ENCODE data around the gene WHRN. TPM values are rescaled to one million over a fixed set of nuclear protein-coding genes. Genes with fewer than 3 reads are reported as not detected.

WHRN gene
- total and polyA plus RNA-seq, 2 donors (not counting 1 experiment from before 2014, with no cell fraction given), result 19.4 to 95.7 TPM

- 100% methylated on average over 1 of the region's 2 CpGs for WGBS (ENCODE audit: insufficient coverage)
- peaks cover 0 to 27% (median 5%) of the 10 kb centered on the region in 3 donors for H3K9me3 ChIP-seq (ENCODE audit: control extremely low read depth in 1 of 3, control insufficient read depth in 2 of 3, insufficient read depth in 1 of 3, low read length in 2 of 3)
- no peak overlapping the region for H2AFZ ChIP-seq (ENCODE audit: insufficient read depth, low read depth, low read length, poor library complexity, severe bottlenecking)
- TF ChIP-seq, protein P1, sequence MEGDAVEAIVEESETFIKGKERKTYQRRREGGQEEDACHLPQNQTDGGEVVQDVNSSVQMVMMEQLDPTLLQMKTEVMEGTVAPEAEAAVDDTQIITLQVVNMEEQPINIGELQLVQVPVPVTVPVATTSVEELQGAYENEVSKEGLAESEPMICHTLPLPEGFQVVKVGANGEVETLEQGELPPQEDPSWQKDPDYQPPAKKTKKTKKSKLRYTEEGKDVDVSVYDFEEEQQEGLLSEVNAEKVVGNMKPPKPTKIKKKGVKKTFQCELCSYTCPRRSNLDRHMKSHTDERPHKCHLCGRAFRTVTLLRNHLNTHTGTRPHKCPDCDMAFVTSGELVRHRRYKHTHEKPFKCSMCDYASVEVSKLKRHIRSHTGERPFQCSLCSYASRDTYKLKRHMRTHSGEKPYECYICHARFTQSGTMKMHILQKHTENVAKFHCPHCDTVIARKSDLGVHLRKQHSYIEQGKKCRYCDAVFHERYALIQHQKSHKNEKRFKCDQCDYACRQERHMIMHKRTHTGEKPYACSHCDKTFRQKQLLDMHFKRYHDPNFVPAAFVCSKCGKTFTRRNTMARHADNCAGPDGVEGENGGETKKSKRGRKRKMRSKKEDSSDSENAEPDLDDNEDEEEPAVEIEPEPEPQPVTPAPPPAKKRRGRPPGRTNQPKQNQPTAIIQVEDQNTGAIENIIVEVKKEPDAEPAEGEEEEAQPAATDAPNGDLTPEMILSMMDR (IDR thresholded peaks at IDR 0.05), result no peak
- no peak for TF ChIP-seq EZH2 (IDR thresholded peaks at IDR 0.05; ENCODE audit: borderline replicate concordance, insufficient read depth, low read depth, low read length, poor library complexity, severe bottlenecking)
- CTCF ChIA-PET, result interaction anchor here (1.1 to 1.5 kb wide), 2 partner anchors 29 to 62 kb away, joined by 3 read pairs; no protein-coding TSS in a partner anchor
- no peaks in the 10 kb centered on the region for H3K79me2 ChIP-seq (ENCODE audit: control insufficient read depth, insufficient read depth, low read length)
- no peak overlapping the region for H3K4me3 Mint-ChIP-seq
- no peak overlapping the region for H3K4me2 ChIP-seq (replicated peaks; ENCODE audit: low read depth, low read length, poor library complexity, severe bottlenecking)
- H3K4me1 ChIP-seq (ENCODE audit: control insufficient read depth in 2 of 2, insufficient read depth in 2 of 2, low read length in 2 of 2), result peaks cover 0 to 6% of the 10 kb centered on the region in 2 donors
- peaks cover 6% of the 10 kb centered on the region for H3K4me1 Mint-ChIP-seq
- H3K27me3 Mint-ChIP-seq, result no peaks in the 10 kb centered on the region
- intact Hi-C loops (cut with micrococcal nuclease), result no loop called here
- no peak for ATAC-seq (ENCODE audit: low read depth)
- no peak for DNase-seq
- H3K4me3 ChIP-seq (ENCODE audit: control extremely low read depth in 1 of 5, extremely low read depth in 1 of 5, insufficient read depth in 1 of 5, low read depth in 2 of 5, low read length in 4 of 5), result no peak overlapping the region
- H4K20me1 ChIP-seq (ENCODE audit: control insufficient read depth, insufficient read depth, low read length, poor library complexity, severe bottlenecking), result no peaks in the 10 kb centered on the region
- peaks cover 2% of the 10 kb centered on the region for H3K9me3 Mint-ChIP-seq (ENCODE audit: insufficient read depth)
- H3K9ac ChIP-seq (ENCODE audit: low read length), result no peak overlapping the region
- H3K27me3 ChIP-seq (replicated peaks in 1 of 4; ENCODE audit: control extremely low read depth in 1 of 4, control insufficient read depth in 3 of 4, insufficient read depth in 4 of 4, low read length in 3 of 4), result no peaks in the 10 kb centered on the region
- POLR2A ChIA-PET, result interaction anchor here (0.6 kb wide), 1 partner anchor 10 kb away, joined by 5 read pairs; no protein-coding TSS in a partner anchor
- no peak overlapping the region for H3K27ac Mint-ChIP-seq
- H3K36me3 ChIP-seq (replicated peaks in 1 of 2; ENCODE audit: control extremely low read depth in 1 of 2, control insufficient read depth in 1 of 2, extremely low read depth in 1 of 2, insufficient read depth in 2 of 2, low read length in 1 of 2), result no peaks in the 10 kb centered on the region
- H3K27ac ChIP-seq (ENCODE audit: low read length in 2 of 2), result no peak overlapping the region
These were observed 37.4 kb downstream of the WHRN start for GRCh38 chr9:114467910-114468309.

- ATAC-seq (ENCODE audit: low read depth), result no peak
- H3K4me2 ChIP-seq (replicated peaks; ENCODE audit: low read depth, low read length, poor library complexity, severe bottlenecking), result no peak overlapping the region
- no peaks in the 10 kb centered on the region for H3K79me2 ChIP-seq (ENCODE audit: control insufficient read depth, insufficient read depth, low read length)
- no peak overlapping the region for H2AFZ ChIP-seq (ENCODE audit: insufficient read depth, low read depth, low read length, poor library complexity, severe bottlenecking)
- H3K9me3 ChIP-seq (ENCODE audit: control extremely low read depth in 1 of 3, control insufficient read depth in 2 of 3, insufficient read depth in 1 of 3, low read length in 2 of 3), result peaks cover 0 to 26% (median 5%) of the 10 kb centered on the region in 3 donors
- Mint-ChIP-seq H3K27me3 (no peaks in the 10 kb centered on the region), H3K9me3 (ENCODE audit: insufficient read depth) (peaks cover 2% of the 10 kb centered on the region), H3K27ac (no peak overlapping the region), H3K4me1 (peaks cover 6% of the 10 kb centered on the region), H3K4me3 (no peak overlapping the region)
- intact Hi-C loops (cut with micrococcal nuclease), result no loop called here
- H3K4me1 ChIP-seq (ENCODE audit: control insufficient read depth in 2 of 2, insufficient read depth in 2 of 2, low read length in 2 of 2), result peaks cover 0 to 6% of the 10 kb centered on the region in 2 donors
- no peaks in the 10 kb centered on the region for H3K36me3 ChIP-seq (replicated peaks in 1 of 2; ENCODE audit: control extremely low read depth in 1 of 2, control insufficient read depth in 1 of 2, extremely low read depth in 1 of 2, insufficient read depth in 2 of 2, low read length in 1 of 2)
- CTCF ChIA-PET, result interaction anchor here (1.1 to 1.5 kb wide), 2 partner anchors 28 to 61 kb away, joined by 3 read pairs; no protein-coding TSS in a partner anchor
- TF ChIP-seq, protein P1 (IDR thresholded peaks at IDR 0.05), result no peak
- no peak for TF ChIP-seq EZH2 (IDR thresholded peaks at IDR 0.05; ENCODE audit: borderline replicate concordance, insufficient read depth, low read depth, low read length, poor library complexity, severe bottlenecking)
- DNase-seq, result no peak
- no peaks in the 10 kb centered on the region for H4K20me1 ChIP-seq (ENCODE audit: control insufficient read depth, insufficient read depth, low read length, poor library complexity, severe bottlenecking)
- no peak overlapping the region for H3K4me3 ChIP-seq (ENCODE audit: control extremely low read depth in 1 of 5, extremely low read depth in 1 of 5, insufficient read depth in 1 of 5, low read depth in 2 of 5, low read length in 4 of 5)
- WGBS (ENCODE audit: insufficient coverage), result 91% methylated on average over 19 of the region's 19 CpGs
- POLR2A ChIA-PET, result no interaction called here
- no peak overlapping the region for H3K9ac ChIP-seq (ENCODE audit: low read length)
- no peak overlapping the region for H3K27ac ChIP-seq (ENCODE audit: low read length in 2 of 2)
- no peaks in the 10 kb centered on the region for H3K27me3 ChIP-seq (replicated peaks in 1 of 4; ENCODE audit: control extremely low read depth in 1 of 4, control insufficient read depth in 3 of 4, insufficient read depth in 4 of 4, low read length in 3 of 4)
These were observed 38.0 kb downstream of the WHRN start for GRCh38 chr9:114467226-114467750.
